Measurements from ENCODE around the gene MRPL19.

DNA sequence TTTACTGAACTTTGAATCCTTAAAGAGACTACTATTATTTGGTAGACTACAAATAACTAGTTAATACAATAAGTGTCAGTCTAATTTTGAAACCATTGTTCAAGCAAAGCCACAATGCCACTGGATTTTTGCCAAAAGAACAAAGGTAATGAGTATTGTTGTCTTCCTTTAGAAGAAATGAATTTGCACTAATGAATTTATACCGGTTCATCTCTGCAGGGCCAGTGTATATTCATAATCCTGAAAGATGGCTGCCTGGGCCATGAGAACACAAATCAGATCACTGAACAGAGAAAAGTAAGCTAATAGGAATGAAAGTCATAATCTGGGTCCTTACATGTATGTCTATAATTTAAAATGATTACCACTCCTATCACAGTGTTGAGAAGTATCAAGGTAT is 33.0 kb downstream of the MRPL19 start:
- TF ChIP-seq POLR2A (IDR thresholded peaks at IDR 0.05; ENCODE audit: insufficient read depth in 1 of 2, low read depth in 2 of 2, low read length in 2 of 2) (no peak), ZNF274 (CRISPR knock-in tag; IDR thresholded peaks at IDR 0.05) (no peak), HMGXB4 (CRISPR knock-in tag; IDR thresholded peaks at IDR 0.05; ENCODE audit: borderline replicate concordance in 1 of 2, low read depth in 1 of 2) (no peak), CTCF (CRISPR knock-in tag; IDR thresholded peaks at IDR 0.05) (no peak), EZH2 (conservative IDR thresholded peaks at IDR 0.05; ENCODE audit: low read depth, low read length) (no peak), U2AF1 (optimal IDR thresholded peaks at IDR 0.05; ENCODE audit: low read depth, low read length) (no peak), TCF12 (IDR thresholded peaks at IDR 0.05) (no peak), TCF12 (CRISPR knock-in tag; IDR thresholded peaks at IDR 0.05) (no peak), EED (CRISPR knock-in tag; IDR thresholded peaks at IDR 0.05) (no peak), ZNF607 (CRISPR knock-in tag; IDR thresholded peaks at IDR 0.05; ENCODE audit: borderline replicate concordance) (no peak), ELF1 (CRISPR knock-in tag; IDR thresholded peaks at IDR 0.05) (no peak), KLF12 (CRISPR knock-in tag; IDR thresholded peaks at IDR 0.05; ENCODE audit: borderline replicate concordance) (no peak)
- TF ChIP-seq, protein P1, sequence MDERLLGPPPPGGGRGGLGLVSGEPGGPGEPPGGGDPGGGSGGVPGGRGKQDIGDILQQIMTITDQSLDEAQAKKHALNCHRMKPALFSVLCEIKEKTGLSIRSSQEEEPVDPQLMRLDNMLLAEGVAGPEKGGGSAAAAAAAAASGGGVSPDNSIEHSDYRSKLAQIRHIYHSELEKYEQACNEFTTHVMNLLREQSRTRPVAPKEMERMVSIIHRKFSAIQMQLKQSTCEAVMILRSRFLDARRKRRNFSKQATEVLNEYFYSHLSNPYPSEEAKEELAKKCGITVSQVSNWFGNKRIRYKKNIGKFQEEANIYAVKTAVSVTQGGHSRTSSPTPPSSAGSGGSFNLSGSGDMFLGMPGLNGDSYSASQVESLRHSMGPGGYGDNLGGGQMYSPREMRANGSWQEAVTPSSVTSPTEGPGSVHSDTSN (CRISPR knock-in tag; IDR thresholded peaks at IDR 0.05) = no peak

All from HepG2 (cell line).